Activated T-cell treated with anti-CD3 and anti-CD28 coated beads, Interleukin-2, amount 50 U/mL, for 1 hour (primary cell): Measurements from ENCODE around the gene IL4I1.

ENCODE experiments used
- DNase-seq: peaks from one replicate; pipeline ENCODE4 v3.0.0-alpha.2; 2020

IL4I1 gene

DNA sequence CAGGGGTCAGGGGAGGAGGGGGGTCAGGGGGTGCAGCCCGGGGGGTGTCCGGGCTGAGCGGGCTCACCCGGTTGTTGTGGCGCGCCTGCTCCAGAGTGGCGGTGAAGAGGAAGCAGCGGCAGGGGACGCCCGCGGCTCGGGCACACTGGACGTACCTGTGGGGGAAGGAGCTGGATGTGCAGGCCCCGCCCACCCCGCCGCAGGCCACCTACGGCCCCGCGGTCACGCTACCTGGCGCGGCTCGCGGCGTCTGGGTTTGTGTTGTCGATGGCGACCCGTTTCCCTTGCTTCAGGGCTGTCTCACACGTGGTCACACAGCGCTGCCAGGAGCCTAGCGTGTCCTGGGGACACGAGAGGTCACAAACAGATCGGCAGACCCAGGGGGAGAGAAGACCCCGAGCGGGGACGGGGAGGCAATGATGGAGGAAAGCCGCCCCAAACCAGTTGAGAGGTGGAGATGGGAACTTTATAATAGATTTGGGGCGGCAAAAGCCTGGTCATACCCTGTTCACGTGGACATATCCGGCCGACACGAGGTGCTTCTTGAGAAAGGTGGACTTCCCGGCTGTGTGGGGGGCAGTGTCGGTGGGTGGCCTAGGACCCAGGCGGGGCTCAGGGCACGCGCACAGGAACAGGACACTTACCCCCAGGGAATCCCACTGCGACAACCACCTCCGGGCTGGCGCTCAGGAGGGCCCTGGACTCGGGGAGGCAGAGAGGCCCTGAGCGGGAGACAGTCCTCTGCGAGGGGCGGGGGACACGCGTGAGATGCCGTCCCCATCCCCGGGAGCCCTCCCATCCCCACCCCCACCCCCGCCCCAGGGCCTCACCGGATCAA is 34.9 kb downstream of the IL4I1 start:
- DNase-seq: no peak

- DNase-seq: no peak
These were observed 35.6 kb downstream of the IL4I1 start for GRCh38 chr19:49861107-49861506.

- DNase-seq: no peak
These were observed 36.2 kb downstream of the IL4I1 start for GRCh38 chr19:49860336-49861102.

DNA sequence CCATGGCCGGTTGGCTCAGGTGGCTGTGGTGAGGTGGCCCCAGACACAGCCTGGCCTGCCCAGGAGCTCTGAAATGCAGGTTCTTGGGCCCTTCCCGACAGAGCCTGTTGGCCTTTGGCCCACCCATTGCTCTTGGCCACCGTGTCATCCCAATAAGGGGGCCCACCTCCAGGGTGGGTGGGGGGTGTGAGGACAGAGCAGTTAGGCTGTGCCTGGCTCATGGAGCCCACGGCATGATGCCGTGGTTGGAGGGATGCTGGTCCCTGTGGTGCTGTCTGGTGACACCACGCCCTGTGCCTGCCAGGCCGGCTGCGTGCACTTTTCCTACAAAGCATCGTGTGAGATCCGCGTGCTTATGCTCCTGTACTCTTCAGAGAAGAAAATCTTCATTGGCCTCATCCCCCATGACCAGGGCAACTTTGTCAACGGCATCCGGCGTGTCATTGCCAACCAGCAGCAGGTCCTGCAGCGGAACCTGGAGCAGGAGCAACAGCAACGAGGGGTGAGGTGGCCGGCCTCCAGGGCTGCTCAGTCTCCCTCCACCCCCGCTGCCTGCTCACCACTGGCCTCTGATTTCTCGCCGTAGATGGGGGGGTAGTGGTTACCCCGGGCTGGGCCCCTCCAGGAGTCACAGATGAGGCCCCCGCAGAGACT is 36.9 kb downstream of the IL4I1 start:
- no peak for DNase-seq

DNA sequence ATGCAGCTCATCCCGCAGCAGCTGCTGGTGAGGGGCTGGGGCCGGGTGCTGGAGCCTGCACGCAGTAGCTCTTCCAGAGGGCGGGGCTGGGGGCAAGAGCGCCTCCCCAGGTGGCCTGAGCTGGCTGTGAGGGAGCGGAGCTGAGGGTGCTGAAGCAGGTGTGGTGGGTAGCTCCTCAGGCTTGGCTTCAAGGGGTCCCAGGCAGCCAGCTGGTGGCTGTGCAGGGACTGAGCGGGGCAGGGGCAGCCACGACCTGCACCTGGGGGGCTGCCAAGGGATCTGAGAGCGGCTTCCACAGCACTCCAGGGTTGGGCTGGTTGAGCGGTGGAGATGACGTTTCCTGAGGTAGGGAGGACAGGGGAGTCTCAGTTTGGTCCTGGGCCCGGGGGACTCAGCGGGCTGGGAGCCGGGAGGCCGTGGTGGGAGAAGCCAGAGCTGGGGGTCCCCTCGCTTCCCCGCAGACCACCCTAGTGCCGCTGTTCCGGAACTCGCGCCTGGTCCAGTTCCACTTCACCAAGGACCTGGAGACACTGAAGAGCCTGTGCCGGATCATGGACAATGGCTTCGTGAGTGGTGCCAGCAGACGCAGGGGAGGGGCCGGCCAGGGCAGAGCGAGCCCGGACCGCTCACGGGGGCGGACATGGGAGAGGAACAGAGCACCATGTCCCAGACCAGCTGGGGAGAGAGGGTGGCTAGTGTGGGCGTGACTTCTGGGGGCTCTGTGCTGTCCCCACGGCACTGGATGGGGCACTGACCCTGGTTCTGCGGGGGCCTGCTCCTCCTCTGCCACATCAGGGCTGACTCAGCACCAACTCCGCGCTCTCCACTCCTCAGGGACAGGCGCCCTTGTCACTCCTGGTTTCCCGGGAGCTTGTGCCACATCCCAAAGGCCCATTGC is 38.4 kb downstream of the IL4I1 start:
- no peak for DNase-seq

GRCh38 chr19:49857838-49858087 is 38.9 kb downstream of the IL4I1 start:
- no peak for DNase-seq

DNA sequence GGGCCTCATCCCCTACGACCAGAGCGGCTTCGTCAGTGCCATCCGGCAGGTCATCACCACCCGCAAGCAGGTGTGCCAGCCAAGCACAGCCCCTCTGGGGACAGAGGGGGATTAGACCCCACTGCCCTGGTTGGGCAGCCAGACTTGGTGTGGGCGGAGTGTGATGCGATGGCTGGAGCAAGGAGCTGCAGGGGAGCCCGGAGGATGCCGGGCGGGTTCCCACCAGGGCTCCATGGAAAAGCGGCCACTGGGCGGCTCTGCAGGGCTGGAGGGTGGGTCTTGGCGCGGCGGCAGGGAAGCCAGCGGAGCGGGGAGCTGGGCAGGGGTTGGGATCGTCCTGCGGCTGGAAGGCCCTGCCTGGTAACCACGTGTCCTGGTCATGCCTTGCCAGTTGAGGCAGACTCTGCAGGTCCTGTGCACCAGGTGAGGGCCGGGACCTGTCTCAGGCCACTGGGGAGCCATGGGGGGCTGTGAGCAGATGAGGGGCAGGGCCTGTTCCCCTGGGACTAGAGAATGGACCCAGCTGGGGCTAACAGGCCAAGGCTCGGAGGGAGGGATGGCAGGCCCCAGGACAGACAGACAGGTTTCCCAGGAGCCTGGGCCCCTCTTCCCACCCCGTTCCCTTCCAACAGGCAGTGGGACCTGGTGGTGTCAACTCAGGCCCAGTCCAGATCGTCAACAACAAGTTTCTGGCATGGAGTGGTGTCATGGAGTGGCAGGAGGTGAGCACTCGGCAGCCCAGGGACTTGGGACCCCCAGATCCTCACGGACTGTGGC is 39.4 kb downstream of the IL4I1 start:
- no peak for DNase-seq

DNA sequence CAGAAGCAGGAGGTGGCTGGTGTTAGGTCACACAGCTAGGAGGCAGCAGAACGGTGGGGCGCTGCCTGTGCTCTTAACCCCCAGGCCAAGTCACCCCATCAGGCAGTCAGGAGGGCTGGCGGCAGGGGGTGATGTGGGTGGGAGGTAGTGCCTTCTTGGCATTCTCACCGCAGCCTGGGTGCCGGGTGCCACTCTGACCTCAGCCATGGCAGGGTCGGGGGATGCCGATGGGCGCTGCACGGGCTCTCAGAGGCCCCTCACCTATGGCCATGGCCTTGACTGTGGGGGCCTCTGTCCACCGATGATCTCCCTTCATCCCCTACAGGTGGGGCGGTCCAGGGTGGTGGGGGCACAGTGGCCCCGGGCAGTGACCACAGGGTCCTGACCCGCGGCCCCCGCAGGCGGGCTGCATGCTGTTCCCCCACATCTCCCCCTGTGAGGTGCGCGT is 40.1 kb downstream of the IL4I1 start:
- DNase-seq: no peak

DNA sequence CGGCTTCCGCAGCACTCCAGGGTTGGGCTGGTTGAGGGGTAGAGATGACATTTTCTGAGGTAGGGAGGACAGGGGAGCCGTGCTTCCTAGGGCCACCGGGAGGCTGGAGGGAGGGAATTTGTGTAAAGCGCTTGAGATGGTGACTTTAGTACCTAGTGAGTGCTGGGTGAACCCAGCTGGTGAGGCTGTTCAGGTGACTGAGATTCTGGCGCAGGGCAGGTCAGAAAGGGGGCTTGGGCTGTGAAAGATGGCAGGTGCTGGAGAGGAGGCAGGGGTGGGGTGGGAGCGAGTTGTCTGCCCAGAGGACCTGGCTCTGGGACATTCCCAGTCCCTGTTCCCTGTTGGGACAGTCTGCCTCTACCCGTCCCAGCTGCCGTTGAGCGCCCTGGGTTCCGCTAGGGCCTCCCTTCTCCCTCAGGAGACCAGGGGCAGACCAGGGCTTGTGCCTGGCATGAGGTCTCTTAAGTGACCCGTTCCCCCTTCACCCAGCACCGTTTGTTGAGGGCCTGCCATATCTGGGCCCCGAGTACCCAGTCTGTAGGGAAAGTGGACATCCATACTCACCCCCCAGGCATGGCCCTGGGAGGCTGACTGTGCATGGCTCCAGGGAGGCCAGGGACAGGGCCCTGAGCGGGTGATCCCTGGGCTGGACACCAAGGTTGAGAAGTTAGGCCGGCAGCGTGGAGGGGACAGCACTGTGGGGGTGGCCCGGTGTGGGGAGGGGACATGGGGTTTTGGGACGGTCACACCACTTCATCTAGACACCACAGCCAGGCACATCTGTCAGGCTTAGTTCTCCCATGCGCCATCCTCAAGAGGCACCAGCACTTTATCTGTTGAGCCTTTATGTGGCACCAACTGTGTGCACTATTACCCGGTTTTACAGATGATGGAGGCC is 40.8 kb downstream of the IL4I1 start:
- DNase-seq: no peak

- no peak for DNase-seq
These were observed 41.4 kb downstream of the IL4I1 start for GRCh38 chr19:49855277-49855675.

GRCh38 chr19:49854378-49855263 is 42.1 kb downstream of the IL4I1 start:
- no peak for DNase-seq

GRCh38 chr19:49853852-49854377 is 42.8 kb downstream of the IL4I1 start:
- no peak for DNase-seq

- no peak for DNase-seq
These were observed 44.0 kb downstream of the IL4I1 start for GRCh38 chr19:49852631-49853126.

DNA sequence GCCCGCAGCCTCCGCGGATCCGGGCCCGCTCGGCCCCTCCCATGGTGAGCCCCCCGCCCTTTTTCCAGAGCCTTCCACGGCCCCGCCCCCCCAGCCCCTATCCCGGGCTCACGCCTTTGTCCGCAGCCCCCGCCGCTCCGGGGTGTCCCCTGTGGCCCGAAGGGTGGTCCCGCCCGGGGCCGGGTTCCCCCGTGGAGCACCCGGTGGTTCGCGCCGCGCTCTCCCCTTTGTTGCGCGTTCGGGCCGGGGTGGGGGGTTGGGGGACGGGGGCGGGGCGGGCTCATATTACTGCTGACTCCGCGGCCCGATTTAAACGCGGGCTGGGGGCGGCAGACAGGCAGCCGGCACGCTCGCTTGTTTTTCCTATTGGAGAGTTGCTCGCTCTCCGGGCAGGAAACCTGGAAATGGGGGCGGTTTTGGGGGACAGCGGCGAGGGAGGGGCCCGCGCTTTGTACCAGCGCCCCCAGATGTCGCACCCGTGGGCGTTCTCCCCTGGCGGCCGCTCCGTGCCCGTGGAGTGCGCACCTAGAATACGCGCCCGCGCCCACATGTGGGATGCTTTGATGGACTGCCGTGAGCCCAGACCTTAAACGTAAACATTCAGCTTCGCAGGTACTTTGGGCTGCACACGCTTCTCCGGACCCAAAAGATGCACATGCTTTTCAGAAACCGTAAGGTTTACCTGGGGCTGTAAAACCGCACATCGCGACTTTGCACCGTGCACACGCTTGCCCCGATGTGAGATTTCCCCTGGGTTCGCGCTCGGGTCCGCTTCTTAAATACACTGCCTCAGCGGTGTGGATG is 45.0 kb downstream of the IL4I1 start:
- peak; percentile 49 for DNase-seq

DNA sequence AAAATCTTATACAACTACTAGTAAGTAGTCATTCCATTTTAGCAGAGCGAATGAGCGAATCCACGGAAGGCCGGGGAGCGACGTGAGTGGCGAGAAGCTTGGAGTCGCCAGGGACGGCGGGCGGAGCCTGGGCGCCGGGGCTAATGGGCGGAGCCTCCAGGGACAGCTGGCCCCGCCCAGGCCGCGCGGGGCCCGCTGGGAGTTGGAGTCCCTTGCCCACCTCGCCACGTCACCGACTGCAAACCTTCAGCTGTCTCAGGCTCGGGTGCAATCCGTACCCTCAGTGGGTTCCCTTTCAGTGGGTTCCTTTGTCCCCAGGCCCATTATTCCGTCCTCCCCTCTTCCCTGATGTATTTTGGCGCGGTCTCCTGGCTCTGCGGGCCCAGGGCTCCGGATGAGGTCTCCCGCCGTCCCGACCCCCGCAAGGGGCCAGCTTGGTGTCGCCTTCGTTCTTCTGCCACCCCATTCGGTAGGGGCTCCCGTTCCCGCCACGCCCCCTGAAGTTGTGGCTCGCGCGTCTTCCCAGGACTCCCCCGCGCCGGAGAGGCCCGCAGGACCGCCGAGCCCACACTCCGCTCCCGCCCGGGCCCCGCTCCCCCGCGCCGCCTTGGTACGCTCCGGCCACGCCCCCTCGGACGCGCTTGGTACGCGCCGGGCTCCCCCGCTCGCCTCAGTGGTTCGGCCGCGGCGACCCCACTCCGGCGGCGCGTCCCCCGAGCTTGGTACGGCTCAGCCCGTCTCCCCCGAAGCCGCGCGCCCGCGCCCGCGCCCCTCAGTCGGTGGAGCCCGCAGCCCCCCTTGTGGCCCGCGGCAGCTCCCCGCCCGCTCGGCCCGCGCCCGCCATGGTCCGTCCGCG is 46.0 kb downstream of the IL4I1 start, which contains the start of gene PTOV1:
TSS of gene PTOV1 (plus strand) at position 673 of the 856 bp plus-strand sequence.
- peak; percentile 90 for DNase-seq

DNA sequence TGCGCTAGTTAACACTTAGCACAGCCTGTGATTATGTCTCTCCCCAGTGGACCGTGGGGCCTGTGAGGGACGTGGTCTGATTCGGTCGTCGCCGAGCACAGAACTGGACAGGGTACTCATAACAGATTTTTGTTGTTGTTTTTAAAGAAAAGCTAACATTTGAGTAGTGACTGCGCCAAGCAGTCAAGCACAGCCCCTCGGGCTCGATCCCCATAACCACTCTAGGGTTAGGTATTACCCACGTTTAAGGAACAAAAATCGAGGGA is 46.5 kb downstream of the IL4I1 start:
- DNase-seq: no peak

GRCh38 chr19:49849433-49850220 is 47.1 kb downstream of the IL4I1 start:
- DNase-seq: no peak
